ENCODE measurements around the gene CA6. TPM values are rescaled to one million over a fixed set of nuclear protein-coding genes. Genes with fewer than 3 reads are reported as not detected.

CA6 gene
- total RNA-seq, 1 donor from 2014 or later = not detected

- ATAC-seq (peak in 1 of 2 donors; percentile 59), DNase-seq (no peak)
- TF ChIP-seq CTCF (IDR thresholded peaks at IDR 0.05) = peak; percentile 48
- Histone ChIP-seq H3K27me3 (ENCODE audit: low read depth) (no peaks in the 10 kb centered on the region), H3K9me3 (no peaks in the 10 kb centered on the region), H3K36me3 (no peaks in the 10 kb centered on the region), H3K27ac (no peak overlapping the region), H3K4me3 (no peak overlapping the region), H3K4me1 (peaks cover 12% of the 10 kb centered on the region)
- intact Hi-C loops (cut with DNase I) = no loop called here
These were observed 64.0 kb downstream of the CA6 start for GRCh38 chr1:9009438-9010370.

DNA sequence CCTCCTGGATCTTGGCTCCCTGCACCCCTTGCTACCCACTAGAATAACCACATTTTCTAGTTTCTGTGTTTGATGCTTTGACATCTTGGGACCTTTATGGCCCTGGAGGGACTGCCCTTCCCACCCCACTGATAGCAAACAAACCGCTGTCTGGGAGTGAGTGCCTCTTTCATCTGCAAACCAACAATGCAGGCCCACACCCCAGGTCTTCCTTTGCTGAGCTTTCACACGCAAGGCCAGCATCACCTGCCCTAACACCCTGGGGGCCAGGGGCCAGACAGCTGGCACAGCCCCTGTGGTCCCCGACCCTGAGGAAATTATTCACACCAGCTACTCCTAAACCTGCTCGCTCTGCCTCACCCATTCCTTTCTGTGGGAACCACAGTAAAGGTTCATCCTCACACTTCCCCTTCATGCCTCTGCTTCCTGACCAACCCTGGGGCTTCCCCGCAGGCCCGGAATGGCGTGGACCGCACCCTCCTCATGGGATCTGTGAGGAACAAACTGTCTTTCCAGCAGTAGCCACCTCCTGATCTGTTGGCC, 65.2 kb downstream of the CA6 start:
- ATAC-seq = peak; percentile 52 to 60
- Histone ChIP-seq H3K27me3 (ENCODE audit: low read depth) (no peaks in the 10 kb centered on the region), H3K9me3 (no peaks in the 10 kb centered on the region), H3K36me3 (no peaks in the 10 kb centered on the region), H3K27ac (no peak overlapping the region), H3K4me3 (no peak overlapping the region), H3K4me1 (peaks cover 6% of the 10 kb centered on the region)
- peak; percentile 66 for DNase-seq
- no peak for TF ChIP-seq CTCF (IDR thresholded peaks at IDR 0.05)
- intact Hi-C loops (cut with DNase I) = no loop called here

DNA sequence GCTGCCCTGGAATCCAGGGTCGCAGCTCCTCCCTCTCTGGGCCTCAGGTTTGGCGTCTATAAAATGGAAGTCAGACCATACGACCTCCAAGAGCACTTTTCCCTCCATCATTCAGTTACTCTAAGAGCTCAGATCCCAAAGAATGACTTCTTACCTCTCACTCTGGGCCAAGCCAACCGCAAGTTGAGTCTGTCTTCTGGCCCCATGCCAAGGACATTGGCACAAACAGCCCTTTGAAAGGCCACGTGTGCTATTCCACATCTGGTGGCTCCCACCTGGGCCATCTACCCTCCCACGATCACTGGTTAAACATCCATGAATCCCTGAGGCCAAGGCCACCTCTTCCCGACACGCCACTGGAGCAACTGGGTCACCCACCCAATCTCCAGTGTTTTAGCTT, 68.2 kb downstream of the CA6 start:
- no peak for TF ChIP-seq CTCF (IDR thresholded peaks at IDR 0.05)
- no peaks in the 10 kb centered on the region for H3K36me3 ChIP-seq
- no peaks in the 10 kb centered on the region for H3K27me3 ChIP-seq (ENCODE audit: low read depth)
- DNase-seq (no peak), ATAC-seq (no peak)
- no peak overlapping the region for H3K27ac ChIP-seq
- intact Hi-C loops (cut with DNase I) = no loop called here
- H3K4me3 ChIP-seq = no peak overlapping the region
- H3K4me1 ChIP-seq = peaks cover 6% of the 10 kb centered on the region
- no peaks in the 10 kb centered on the region for H3K9me3 ChIP-seq

GRCh38 chr1:9014475-9015375, 69.1 kb downstream of the CA6 start:
- H3K4me3 ChIP-seq = no peak overlapping the region
- DNase-seq (no peak), ATAC-seq (no peak)
- intact Hi-C loops (cut with DNase I) = no loop called here
- TF ChIP-seq CTCF (IDR thresholded peaks at IDR 0.05) = no peak
- H3K36me3 ChIP-seq = no peaks in the 10 kb centered on the region
- no peak overlapping the region for H3K27ac ChIP-seq
- H3K27me3 ChIP-seq (ENCODE audit: low read depth) = no peaks in the 10 kb centered on the region
- H3K4me1 ChIP-seq = peaks cover 6% of the 10 kb centered on the region
- no peaks in the 10 kb centered on the region for H3K9me3 ChIP-seq

DNA sequence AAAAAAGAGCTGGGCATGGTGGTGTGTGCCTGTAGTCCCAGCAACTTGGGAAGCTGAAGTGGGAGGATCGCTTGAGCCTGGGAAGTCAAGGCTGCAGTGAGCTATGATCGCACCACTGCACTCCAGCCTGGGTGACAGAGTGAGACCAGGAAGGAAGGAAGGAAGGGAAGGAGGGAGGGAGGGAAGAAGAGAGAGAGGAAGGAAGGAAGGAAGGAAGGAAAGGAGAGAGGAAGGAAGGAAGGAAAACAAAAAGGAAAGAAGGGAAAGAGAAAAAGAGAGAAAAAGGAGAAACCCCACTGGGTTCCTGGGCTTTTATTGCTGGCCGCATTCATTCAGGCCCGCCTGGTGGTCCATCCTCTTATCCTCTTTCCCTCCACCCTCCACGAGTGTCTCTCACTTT, 70.8 kb downstream of the CA6 start:
- DNase-seq = no peak
- no peak for ATAC-seq
- no peak for TF ChIP-seq CTCF (IDR thresholded peaks at IDR 0.05)
- Histone ChIP-seq H3K27ac (no peak overlapping the region), H3K27me3 (ENCODE audit: low read depth) (no peaks in the 10 kb centered on the region), H3K9me3 (no peaks in the 10 kb centered on the region), H3K36me3 (no peaks in the 10 kb centered on the region), H3K4me1 (peaks cover under 1% of the 10 kb centered on the region), H3K4me3 (no peak overlapping the region)
- intact Hi-C loops (cut with DNase I) = no loop called here

Data from lower lobe of right lung (tissue), 2 donors.